ENCODE measurements around the gene ADAM22. TPM values are rescaled to one million over a fixed set of nuclear protein-coding genes. Genes with fewer than 3 reads are reported as not detected.

The ADAM22 gene, protein sequence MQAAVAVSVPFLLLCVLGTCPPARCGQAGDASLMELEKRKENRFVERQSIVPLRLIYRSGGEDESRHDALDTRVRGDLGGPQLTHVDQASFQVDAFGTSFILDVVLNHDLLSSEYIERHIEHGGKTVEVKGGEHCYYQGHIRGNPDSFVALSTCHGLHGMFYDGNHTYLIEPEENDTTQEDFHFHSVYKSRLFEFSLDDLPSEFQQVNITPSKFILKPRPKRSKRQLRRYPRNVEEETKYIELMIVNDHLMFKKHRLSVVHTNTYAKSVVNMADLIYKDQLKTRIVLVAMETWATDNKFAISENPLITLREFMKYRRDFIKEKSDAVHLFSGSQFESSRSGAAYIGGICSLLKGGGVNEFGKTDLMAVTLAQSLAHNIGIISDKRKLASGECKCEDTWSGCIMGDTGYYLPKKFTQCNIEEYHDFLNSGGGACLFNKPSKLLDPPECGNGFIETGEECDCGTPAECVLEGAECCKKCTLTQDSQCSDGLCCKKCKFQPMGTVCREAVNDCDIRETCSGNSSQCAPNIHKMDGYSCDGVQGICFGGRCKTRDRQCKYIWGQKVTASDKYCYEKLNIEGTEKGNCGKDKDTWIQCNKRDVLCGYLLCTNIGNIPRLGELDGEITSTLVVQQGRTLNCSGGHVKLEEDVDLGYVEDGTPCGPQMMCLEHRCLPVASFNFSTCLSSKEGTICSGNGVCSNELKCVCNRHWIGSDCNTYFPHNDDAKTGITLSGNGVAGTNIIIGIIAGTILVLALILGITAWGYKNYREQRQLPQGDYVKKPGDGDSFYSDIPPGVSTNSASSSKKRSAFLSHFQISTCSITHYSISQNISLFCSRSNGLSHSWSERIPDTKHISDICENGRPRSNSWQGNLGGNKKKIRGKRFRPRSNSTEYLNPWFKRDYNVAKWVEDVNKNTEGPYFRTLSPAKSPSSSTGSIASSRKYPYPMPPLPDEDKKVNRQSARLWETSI
- total RNA-seq: 1 to 10 TPM; 3.6 to 8.6 (median 5.1) TPM

DNA sequence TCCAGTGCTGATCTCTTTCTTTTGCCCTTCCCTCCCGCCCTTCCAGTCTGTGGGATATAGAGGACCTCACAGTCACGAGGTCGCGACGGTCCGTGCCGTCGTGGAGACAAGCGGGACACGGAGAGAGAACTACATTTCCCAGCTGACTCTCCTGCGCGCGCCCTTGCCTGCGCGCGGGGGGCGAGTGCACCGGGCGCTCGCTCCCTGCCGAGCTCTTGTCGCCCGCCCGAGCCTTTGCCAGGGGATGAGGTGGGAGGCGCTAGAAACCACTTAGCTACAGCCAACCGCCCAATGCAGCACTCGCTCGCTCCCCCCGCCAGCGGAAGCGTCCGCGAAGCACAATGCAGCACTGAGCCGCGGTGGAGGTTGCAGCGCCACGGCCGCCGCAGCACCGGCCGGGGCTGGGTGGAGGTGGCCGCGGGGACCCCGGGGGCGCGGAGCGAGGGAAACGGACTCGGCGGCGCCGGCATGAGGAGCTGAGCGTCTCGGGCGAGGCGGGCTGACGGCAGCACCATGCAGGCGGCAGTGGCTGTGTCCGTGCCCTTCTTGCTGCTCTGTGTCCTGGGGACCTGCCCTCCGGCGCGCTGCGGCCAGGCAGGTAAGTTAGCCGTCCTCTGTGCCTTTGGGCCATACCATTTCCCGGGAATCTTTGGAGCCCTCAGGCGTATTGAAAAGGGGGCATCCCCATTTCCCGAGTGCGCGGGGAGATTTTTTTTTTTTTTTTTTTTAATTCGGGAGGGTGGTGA lies at the start of gene ADAM22:
TSS of gene ADAM22 (plus strand) at position 299 of the 746 bp plus-strand sequence. CDS start at position 514, 215 bp downstream.
- peak within 1 kb of the TSS; percentile 38 to 72 (median 62) for H3K4me3 ChIP-seq
- 1% methylated on average over 38 to 70 of the region's 70 CpGs for WGBS, 2 donors
- no peak for TF ChIP-seq POLR2A (IDR thresholded peaks at IDR 0.05)
- TF ChIP-seq, protein P1, sequence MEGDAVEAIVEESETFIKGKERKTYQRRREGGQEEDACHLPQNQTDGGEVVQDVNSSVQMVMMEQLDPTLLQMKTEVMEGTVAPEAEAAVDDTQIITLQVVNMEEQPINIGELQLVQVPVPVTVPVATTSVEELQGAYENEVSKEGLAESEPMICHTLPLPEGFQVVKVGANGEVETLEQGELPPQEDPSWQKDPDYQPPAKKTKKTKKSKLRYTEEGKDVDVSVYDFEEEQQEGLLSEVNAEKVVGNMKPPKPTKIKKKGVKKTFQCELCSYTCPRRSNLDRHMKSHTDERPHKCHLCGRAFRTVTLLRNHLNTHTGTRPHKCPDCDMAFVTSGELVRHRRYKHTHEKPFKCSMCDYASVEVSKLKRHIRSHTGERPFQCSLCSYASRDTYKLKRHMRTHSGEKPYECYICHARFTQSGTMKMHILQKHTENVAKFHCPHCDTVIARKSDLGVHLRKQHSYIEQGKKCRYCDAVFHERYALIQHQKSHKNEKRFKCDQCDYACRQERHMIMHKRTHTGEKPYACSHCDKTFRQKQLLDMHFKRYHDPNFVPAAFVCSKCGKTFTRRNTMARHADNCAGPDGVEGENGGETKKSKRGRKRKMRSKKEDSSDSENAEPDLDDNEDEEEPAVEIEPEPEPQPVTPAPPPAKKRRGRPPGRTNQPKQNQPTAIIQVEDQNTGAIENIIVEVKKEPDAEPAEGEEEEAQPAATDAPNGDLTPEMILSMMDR (IDR thresholded peaks at IDR 0.05): no peak
- TF ChIP-seq EP300 (IDR thresholded peaks at IDR 0.05): no peak
- H3K9me3 ChIP-seq: no peaks in the 10 kb centered on the region
- no peaks in the 10 kb centered on the region for H3K36me3 ChIP-seq
- peak; percentile 54 to 68 for DNase-seq (ENCODE audit: low spot score in 2 of 2)
- peak within 1 kb of the TSS in 2 of 4 donors; percentile 56 to 58 for H3K27ac ChIP-seq
- H3K27me3 ChIP-seq: no peaks in the 10 kb centered on the region
- peaks cover 0 to 14% (median 4%) of the 10 kb centered on the region in 4 donors for H3K4me1 ChIP-seq

DNA sequence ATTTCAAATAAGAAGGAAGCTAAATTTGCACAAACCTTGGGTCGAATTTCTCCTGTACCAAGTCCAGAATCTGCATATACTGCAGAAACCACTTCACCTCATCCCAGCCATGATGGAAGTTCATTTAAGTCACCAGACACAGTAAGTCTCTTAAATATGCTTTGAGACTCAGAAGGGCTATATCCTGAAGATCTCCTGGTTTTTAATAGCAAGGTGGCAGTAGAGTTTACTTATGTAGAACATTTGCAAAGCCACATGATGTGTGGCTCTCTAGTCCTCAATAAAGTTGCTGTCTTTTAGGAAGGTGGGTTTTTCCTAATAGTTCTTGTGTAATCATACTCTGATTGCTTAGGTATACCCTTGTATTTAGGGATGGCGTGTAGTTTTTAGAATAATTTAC lies 49.0 kb upstream of the ADAM22 start:
- DNase-seq (ENCODE audit: low spot score in 2 of 2): no peak

DNA sequence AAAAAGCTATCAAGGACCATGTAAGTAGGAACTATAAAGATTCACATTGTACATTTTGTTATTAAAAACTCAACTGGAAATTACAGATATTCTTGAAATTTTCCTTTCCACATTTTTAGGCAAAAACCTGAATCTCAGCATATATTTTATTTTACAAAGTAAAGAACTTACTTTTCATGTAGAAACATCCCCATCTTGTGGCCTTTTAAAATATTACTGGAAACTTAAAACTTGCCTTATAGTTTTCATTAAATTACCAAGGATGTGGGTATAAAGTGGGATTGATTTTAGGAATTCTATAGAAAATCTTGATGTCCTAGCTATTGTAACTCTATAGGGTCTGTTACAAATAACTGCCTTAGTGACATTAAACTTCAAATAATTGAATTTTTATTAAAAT lies 47.2 kb upstream of the ADAM22 start:
- H3K27ac ChIP-seq: no peak overlapping the region
- no peak for TF ChIP-seq EP300 (IDR thresholded peaks at IDR 0.05)
- TF ChIP-seq, protein P1 (IDR thresholded peaks at IDR 0.05): peak in 4 of 5 experiments; percentile 36 to 42 (median 38)

More for the DNA sequence above, 49.0 kb upstream of the ADAM22 start:
- Histone ChIP-seq H3K9me3 (no peaks in the 10 kb centered on the region), H3K4me3 (no peak overlapping the region), H3K27me3 (no peaks in the 10 kb centered on the region), H3K27ac (no peak overlapping the region), H3K36me3 (peaks cover 0 to 4% (median 0%) of the 10 kb centered on the region in 3 donors), H3K4me1 (no peaks in the 10 kb centered on the region)
- 92 to 94% methylated on average over 2 of the region's 2 CpGs for WGBS, 2 donors
- TF ChIP-seq, protein P1 (IDR thresholded peaks at IDR 0.05): no peak
- TF ChIP-seq EP300 (IDR thresholded peaks at IDR 0.05) (no peak), POLR2A (IDR thresholded peaks at IDR 0.05) (no peak)

DNA sequence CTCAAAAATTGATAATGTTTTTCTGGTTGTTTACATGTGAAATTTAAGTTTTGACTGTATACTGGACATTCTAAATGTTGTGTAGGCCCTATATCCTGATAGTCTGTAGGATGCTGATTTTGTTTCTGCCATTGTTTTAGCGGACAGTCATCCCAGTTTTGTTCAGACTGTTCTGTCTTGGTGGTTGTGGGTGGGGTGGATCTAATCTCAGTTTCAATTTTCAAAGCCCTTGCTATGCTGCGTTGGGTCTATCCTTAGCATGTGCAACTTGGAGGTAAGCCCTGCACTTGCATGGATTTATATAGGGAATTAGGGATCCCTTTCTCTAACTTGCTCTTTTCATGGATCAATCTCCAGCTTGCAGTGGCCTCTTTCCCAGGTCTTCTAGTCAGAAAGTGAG lies 38.7 kb upstream of the ADAM22 start:
- DNase-seq (ENCODE audit: low spot score in 2 of 2): no peak
- H3K9me3 ChIP-seq: no peaks in the 10 kb centered on the region
- H3K27me3 ChIP-seq: no peaks in the 10 kb centered on the region
- TF ChIP-seq, protein P1 (IDR thresholded peaks at IDR 0.05): no peak
- no peak for TF ChIP-seq EP300 (IDR thresholded peaks at IDR 0.05)
- TF ChIP-seq POLR2A (IDR thresholded peaks at IDR 0.05): no peak
- H3K4me1 ChIP-seq: no peaks in the 10 kb centered on the region
- peaks cover 0 to 38% (median 0%) of the 10 kb centered on the region in 3 donors for H3K36me3 ChIP-seq
- 94 to 95% methylated on average over 2 of the region's 2 CpGs for WGBS, 2 donors
- H3K4me3 ChIP-seq: no peak overlapping the region
- H3K27ac ChIP-seq: no peak overlapping the region

More for the DNA sequence above, 47.2 kb upstream of the ADAM22 start:
- no peaks in the 10 kb centered on the region for H3K9me3 ChIP-seq
- no peaks in the 10 kb centered on the region for H3K4me1 ChIP-seq
- DNase-seq (ENCODE audit: low spot score in 2 of 2): no peak
- no peak overlapping the region for H3K4me3 ChIP-seq
- no peaks in the 10 kb centered on the region for H3K27me3 ChIP-seq
- H3K36me3 ChIP-seq: peaks cover 0 to 8% (median 0%) of the 10 kb centered on the region in 3 donors
